GM12878 (cell line): Measurements from ENCODE around the gene RPL37. TPM values are rescaled to one million over a fixed set of nuclear protein-coding genes. Genes with fewer than 3 reads are reported as not detected.
A peak's percentile ranks its signal among the peaks of the same experiment; 100 is the strongest.
"Not testable (repeated sequence)": the region's sequence is repeated elsewhere in the genome, so short reads cannot be mapped to it uniquely, and the experiment has no call there.

Source experiments
- ATAC-seq: fragments of 200-7000 bp; cut with Tn5 transposase; 3 replicates; pipeline ENCODE4 v1.9.1; 2020; ENCODE audit warnings: mild to moderate bottlenecking, moderate library complexity
- BruUV-seq: library from RNA; stranded (reverse); fragments of 400-500 nt; replicated peaks from 2 replicates; lab custom pipeline; 2021; lab: Mats Ljungman, UMichigan
- CTCF ChIA-PET: fragments of 300-600 bp; sonication (Branson Sonifier 250); formaldehyde crosslinking; extraction: SDS; loops from one replicate; lab custom pipeline; 2021; ENCODE audit warnings: inconsistent platforms; lab: Yijun Ruan, JAX
- POLR2A ChIA-PET: fragments of 350-600 bp; formaldehyde crosslinking; extraction: SDS; loops from one replicate; lab custom pipeline; 2021; ENCODE audit warnings: inconsistent platforms; lab: Charles Lee
- RAD21 ChIA-PET: fragments of 300-600 bp; sonication (Branson Sonifier 250); formaldehyde crosslinking; loops from one replicate; lab custom pipeline; 2023; ENCODE audit warnings: antibody characterized with exemption; ENCODE audit not compliant: unreplicated experiment; lab: Charles Lee
- SMC1A ChIA-PET: fragments of 300-600 bp; sonication (Branson Sonifier 250); formaldehyde crosslinking; loops from one replicate; lab custom pipeline; 2023; ENCODE audit not compliant: unreplicated experiment, uncharacterized antibody; lab: Charles Lee
- DNase-seq: peaks from one replicate; pipeline ENCODE4 v3.0.0-alpha.2; 2011; ENCODE audit warnings: low read depth, low spot score
- FAIRE-seq: peaks from 3 replicates; lab custom pipeline; 2011; peaks lifted over from hg19 to GRCh38; lab: Jason Lieb, UNC
- H2AFZ ChIP-seq: 2 replicates; pipeline ENCODE4 v1.6.0; 2011; ENCODE audit warnings: low read depth, low read length, control low read depth; ENCODE audit not compliant: control insufficient read depth
- H3K27ac ChIP-seq: 2 replicates; pipeline ENCODE4 v1.5.1; 2011; ENCODE audit warnings: control low read depth; ENCODE audit not compliant: control insufficient read depth, insufficient read depth
- H3K27me3 ChIP-seq, 2 experiments: replicated peaks in 1 of 2; 2 replicates each; pipeline versions ENCODE4 v1.6.0 to v1.6.1; 2011; ENCODE audit warnings: low read length in 1 of 2; ENCODE audit not compliant: control insufficient read depth in 2 of 2, insufficient read depth in 2 of 2
- H3K36me3 ChIP-seq, 2 experiments: 2 replicates each; pipeline ENCODE4 v1.5.1; 2011; ENCODE audit warnings: low read length in 1 of 2; ENCODE audit not compliant: control insufficient read depth in 2 of 2, insufficient read depth in 2 of 2
- H3K4me1 ChIP-seq: 2 replicates; pipeline ENCODE4 v1.6.1; 2011; ENCODE audit warnings: mild to moderate bottlenecking, low read length, moderate library complexity, mixed read lengths; ENCODE audit not compliant: control insufficient read depth, insufficient read depth
- H3K4me2 ChIP-seq: 2 replicates; pipeline ENCODE4 v1.6.0; 2011; ENCODE audit warnings: control low read depth; ENCODE audit not compliant: control insufficient read depth, insufficient read depth
- H3K4me3 ChIP-seq: fragments of 200-600 bp; sonication (generic); 2 replicates; pipeline ENCODE4 v1.5.1; 2016
- H3K79me2 ChIP-seq: 2 replicates; pipeline ENCODE4 v1.6.0; 2011; ENCODE audit warnings: low read length; ENCODE audit not compliant: control insufficient read depth, insufficient read depth
- H3K9ac ChIP-seq: 2 replicates; pipeline ENCODE4 v1.8.0; 2011; ENCODE audit warnings: low read length, control low read depth, mixed read lengths; ENCODE audit not compliant: control insufficient read depth, insufficient read depth
- H3K9me3 ChIP-seq: replicated peaks from 3 replicates; pipeline ENCODE4 v1.5.1; 2011; ENCODE audit warnings: mild to moderate bottlenecking, low read length; ENCODE audit not compliant: control insufficient read depth, insufficient read depth
- H4K20me1 ChIP-seq: 2 replicates; pipeline ENCODE4 v1.6.0; 2011; ENCODE audit not compliant: control insufficient read depth, insufficient read depth
- CHD2 ChIP-seq: IDR thresholded peaks from 2 replicates; pipeline ENCODE4 v1.6.1; 2011; ENCODE audit warnings: low read depth, low read length, improper control_type of control experiment, borderline replicate concordance
- DPF2 ChIP-seq: fragments of 450-650 bp; IDR thresholded peaks from 2 replicates; pipeline ENCODE4 v1.6.1; 2017; ENCODE audit warnings: mild to moderate bottlenecking
- KLF5 ChIP-seq: fragments of 450-650 bp; IDR thresholded peaks from 2 replicates; pipeline ENCODE4 v1.6.1; 2014; ENCODE audit warnings: mild to moderate bottlenecking; ENCODE audit not compliant: partially characterized antibody
- NFXL1 ChIP-seq: fragments of 450-650 bp; IDR thresholded peaks from 2 replicates; pipeline ENCODE4 v1.6.1; 2017; ENCODE audit warnings: antibody characterized with exemption, mild to moderate bottlenecking, borderline replicate concordance
- RAD21 ChIP-seq: IDR thresholded peaks from 2 replicates; pipeline ENCODE4 v1.6.1; 2011; ENCODE audit warnings: mild to moderate bottlenecking, low read depth, low read length, moderate library complexity; ENCODE audit not compliant: insufficient read depth
- TBL1XR1 ChIP-seq: IDR thresholded peaks from 2 replicates; pipeline ENCODE4 v1.6.1; 2012; ENCODE audit warnings: low read depth, low read length, improper control_type of control experiment
- WGBS: methylation state at CpG from one replicate; pipeline ENCODE4 v1.1.6; 2016; ENCODE audit warnings: low lambda C conversion rate; ENCODE audit not compliant: insufficient replicate concordance, insufficient coverage; ENCODE audit errors: missing lambda C conversion rate; 5-methylcytosine and 5-hydroxymethylcytosine counted together
- in situ Hi-C: fragments of 300-500 bp; cut with MboI; formaldehyde crosslinking; loops from 9 replicates; pipeline ENCODE4 v1.14.3; 2018; ENCODE audit warnings: mixed read lengths
- intact Hi-C: fragments of 100-400 bp; cut with micrococcal nuclease; formaldehyde crosslinking; loops from one replicate; pipeline ENCODE4 v1.14.2; 2022; ENCODE audit not compliant: unreplicated experiment
- polyA plus RNA-seq, 11 experiments: library from polyadenylated mRNA; depleted of rRNA in 4 of 11; unstranded in 6 of 11; stranded (reverse) in 5 of 11; fragments of >200 nt; fragmentation: Nextera tagmentation in 4 of 11; fragmentation: Illumina TruSeq in 1 of 11; extraction: Ambion mirVana in 4 of 11; extraction: Trizol in 1 of 11; gene quantifications; 1 replicate in 1 of 11; 2 replicates in 10 of 11; pipeline versions ENCODE4 v1.2.1 to v1.2.3, GENCODE V29; 2011 to 2016; ENCODE audit warnings: inconsistent platforms in 2 of 11, missing spikeins in 2 of 11, low read depth in 1 of 11
- total RNA-seq, 4 experiments: library from RNA; depleted of rRNA in 3 of 4; stranded (reverse); fragments of >200 nt in 3 of 4; fragmentation: Illumina TruSeq in 1 of 4; extraction: Trizol in 1 of 4; gene quantifications; 2 replicates each; pipeline versions ENCODE4 v1.2.1 to v1.2.3, GENCODE V29; 2013 to 2021
- TF ChIP-seq, protein P1 (sequence below): IDR thresholded peaks from 2 replicates; pipeline ENCODE4 v1.6.1; 2012; ENCODE audit warnings: low read length, inconsistent platforms
- TF ChIP-seq, protein P2 (sequence below): fragments of 450-650 bp; IDR thresholded peaks from 2 replicates; pipeline ENCODE4 v1.6.1; 2016; ENCODE audit warnings: mild to moderate bottlenecking, moderate library complexity, borderline replicate concordance

RPL37 gene
- total and polyA plus RNA-seq, 10 of the 15 experiments (the other 5 are each of a cell fraction or from before 2014, with no cell fraction given), result 1,697 to 6,216 (median 3,013) TPM

DNA sequence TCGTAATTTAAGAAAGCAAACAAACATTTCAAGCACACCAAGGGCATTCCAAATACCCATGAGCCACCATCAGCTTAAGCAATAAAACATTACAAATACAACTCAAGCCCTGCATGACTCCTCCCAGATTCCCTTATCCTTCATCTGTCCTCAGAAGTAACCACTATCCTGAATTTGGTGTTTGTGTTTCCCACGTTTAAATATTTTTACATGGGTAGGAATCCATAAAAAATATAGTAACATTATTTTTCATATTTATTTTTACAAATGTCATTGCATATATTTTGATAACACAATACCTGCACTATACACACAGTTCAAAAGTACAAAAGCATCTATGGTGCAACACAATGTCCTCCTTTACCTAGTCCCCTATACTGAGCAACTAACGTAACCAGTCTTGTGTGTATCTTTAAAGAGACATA lies 43.3 kb downstream of the RPL37 start (continued):
- TF ChIP-seq, protein P1, sequence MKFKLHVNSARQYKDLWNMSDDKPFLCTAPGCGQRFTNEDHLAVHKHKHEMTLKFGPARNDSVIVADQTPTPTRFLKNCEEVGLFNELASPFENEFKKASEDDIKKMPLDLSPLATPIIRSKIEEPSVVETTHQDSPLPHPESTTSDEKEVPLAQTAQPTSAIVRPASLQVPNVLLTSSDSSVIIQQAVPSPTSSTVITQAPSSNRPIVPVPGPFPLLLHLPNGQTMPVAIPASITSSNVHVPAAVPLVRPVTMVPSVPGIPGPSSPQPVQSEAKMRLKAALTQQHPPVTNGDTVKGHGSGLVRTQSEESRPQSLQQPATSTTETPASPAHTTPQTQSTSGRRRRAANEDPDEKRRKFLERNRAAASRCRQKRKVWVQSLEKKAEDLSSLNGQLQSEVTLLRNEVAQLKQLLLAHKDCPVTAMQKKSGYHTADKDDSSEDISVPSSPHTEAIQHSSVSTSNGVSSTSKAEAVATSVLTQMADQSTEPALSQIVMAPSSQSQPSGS, result no peak
- TF ChIP-seq NFXL1 (no peak), DPF2 (no peak), TBL1XR1 (no peak), CHD2 (no peak), KLF5 (no peak)
- TF ChIP-seq, all 136 proteins: peak for 0

DNA sequence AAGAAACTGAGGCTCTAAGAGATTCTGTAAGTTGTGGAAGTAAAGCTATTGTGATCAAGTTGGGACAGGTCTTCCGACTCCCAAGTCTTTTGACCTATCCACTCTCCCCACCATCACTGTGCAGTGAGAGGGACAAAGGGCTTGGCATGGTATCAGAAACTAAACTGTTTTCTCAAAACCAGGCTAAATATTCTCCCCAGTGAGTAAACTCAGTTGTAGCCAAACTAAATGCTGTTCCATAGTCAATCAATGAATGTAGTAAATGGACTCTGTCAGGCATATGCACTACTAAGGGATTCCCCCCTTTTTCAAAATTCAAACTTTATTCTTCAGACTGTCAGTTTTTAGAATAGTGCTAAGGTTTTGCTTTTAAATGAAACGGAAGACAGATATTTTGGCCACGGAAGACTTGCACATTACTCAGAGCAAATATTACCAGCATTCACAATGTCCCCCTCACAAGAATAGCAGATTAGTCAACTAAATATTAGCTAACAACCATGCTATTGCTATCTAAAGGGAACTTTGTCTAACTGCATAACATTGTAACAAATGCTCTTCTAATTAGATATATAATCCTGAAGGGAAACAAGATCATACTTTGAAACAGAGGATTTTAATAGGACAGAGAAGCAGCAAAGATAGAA lies 44.0 kb downstream of the RPL37 start:
- ChIA-PET CTCF (interaction anchor here (1.6 kb wide), 1 partner anchor 17 kb away, joined by 3 read pairs; no protein-coding TSS in a partner anchor), RAD21 (no interaction called here), POLR2A (interaction anchor here (1.5 kb wide), 1 partner anchor 9 kb away, joined by 3 read pairs; no protein-coding TSS in a partner anchor), SMC1A (interaction anchor here (1.8 kb wide), 1 partner anchor 13 kb away, joined by 6 read pairs; no protein-coding TSS in a partner anchor)
- Histone ChIP-seq H3K4me3 (no peak overlapping the region), H4K20me1 (no peaks in the 10 kb centered on the region), H3K4me2 (no peak overlapping the region), H3K9me3 (peaks cover 5% of the 10 kb centered on the region), H3K27me3 (no peaks in the 10 kb centered on the region), H2AFZ (no peak overlapping the region), H3K36me3 (no peaks in the 10 kb centered on the region), H3K9ac (no peak overlapping the region), H3K79me2 (peaks cover 61% of the 10 kb centered on the region), H3K4me1 (no peaks in the 10 kb centered on the region), H3K27ac (no peak overlapping the region)
- TF ChIP-seq, protein P2, sequence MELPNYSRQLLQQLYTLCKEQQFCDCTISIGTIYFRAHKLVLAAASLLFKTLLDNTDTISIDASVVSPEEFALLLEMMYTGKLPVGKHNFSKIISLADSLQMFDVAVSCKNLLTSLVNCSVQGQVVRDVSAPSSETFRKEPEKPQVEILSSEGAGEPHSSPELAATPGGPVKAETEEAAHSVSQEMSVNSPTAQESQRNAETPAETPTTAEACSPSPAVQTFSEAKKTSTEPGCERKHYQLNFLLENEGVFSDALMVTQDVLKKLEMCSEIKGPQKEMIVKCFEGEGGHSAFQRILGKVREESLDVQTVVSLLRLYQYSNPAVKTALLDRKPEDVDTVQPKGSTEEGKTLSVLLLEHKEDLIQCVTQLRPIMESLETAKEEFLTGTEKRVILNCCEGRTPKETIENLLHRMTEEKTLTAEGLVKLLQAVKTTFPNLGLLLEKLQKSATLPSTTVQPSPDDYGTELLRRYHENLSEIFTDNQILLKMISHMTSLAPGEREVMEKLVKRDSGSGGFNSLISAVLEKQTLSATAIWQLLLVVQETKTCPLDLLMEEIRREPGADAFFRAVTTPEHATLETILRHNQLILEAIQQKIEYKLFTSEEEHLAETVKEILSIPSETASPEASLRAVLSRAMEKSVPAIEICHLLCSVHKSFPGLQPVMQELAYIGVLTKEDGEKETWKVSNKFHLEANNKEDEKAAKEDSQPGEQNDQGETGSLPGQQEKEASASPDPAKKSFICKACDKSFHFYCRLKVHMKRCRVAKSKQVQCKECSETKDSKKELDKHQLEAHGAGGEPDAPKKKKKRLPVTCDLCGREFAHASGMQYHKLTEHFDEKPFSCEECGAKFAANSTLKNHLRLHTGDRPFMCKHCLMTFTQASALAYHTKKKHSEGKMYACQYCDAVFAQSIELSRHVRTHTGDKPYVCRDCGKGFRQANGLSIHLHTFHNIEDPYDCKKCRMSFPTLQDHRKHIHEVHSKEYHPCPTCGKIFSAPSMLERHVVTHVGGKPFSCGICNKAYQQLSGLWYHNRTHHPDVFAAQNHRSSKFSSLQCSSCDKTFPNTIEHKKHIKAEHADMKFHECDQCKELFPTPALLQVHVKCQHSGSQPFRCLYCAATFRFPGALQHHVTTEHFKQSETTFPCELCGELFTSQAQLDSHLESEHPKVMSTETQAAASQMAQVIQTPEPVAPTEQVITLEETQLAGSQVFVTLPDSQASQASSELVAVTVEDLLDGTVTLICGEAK, result peak; percentile 69; the same call in 1 of the 2 replicates
- no peak for TF ChIP-seq RAD21
- no TSS peak for BruUV-seq
- ATAC-seq (peak; percentile 37), DNase-seq (no peak), FAIRE-seq (no peak)
- intact Hi-C loops (no loop called here), in situ Hi-C loops (no loop called here)
- 65% methylated on average over 3 of the region's 3 CpGs for WGBS

DNA sequence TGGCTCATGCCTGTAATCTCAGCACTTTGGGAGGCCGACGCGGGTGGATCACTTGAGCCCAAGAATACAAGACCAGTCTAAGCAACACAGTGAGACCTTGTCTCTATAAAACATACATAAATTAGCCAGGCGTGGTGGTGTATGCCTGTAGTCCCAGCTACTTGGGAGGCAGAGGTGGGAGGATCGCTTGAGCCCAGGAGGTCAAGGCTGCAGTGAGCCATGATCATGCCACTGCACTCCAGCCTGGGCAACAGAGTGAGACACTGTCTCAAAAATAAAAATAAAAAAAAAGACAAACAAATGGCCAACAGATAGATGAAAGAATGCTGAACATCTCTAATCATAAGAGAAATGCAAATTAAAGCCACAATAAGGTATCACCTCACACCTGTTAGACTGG lies 46.1 kb downstream of the RPL37 start:
- ChIA-PET SMC1A (interaction anchor here (1.7 kb wide), 1 partner anchor 13 kb away, joined by 4 read pairs; no protein-coding TSS in a partner anchor), CTCF (interaction anchor here (0.9 kb wide), 1 partner anchor 13 kb away, joined by 3 read pairs; no protein-coding TSS in a partner anchor)
- BruUV-seq, in situ Hi-C loops, DNase-seq, H3K36me3 ChIP-seq, ATAC-seq, H3K4me1 ChIP-seq, H2AFZ ChIP-seq, intact Hi-C loops, H3K4me3 ChIP-seq, H3K9me3 ChIP-seq, H4K20me1 ChIP-seq, H3K27me3 ChIP-seq, RAD21 ChIA-PET, H3K9ac ChIP-seq, POLR2A ChIA-PET, H3K4me2 ChIP-seq, H3K27ac ChIP-seq, FAIRE-seq: not testable (repeated sequence)
- 97% methylated on average over 5 of the region's 5 CpGs for WGBS
- peaks cover 52% of the 10 kb centered on the region for H3K79me2 ChIP-seq
